ENCODE data around the gene FKBP4.

Gene FKBP4

DNA sequence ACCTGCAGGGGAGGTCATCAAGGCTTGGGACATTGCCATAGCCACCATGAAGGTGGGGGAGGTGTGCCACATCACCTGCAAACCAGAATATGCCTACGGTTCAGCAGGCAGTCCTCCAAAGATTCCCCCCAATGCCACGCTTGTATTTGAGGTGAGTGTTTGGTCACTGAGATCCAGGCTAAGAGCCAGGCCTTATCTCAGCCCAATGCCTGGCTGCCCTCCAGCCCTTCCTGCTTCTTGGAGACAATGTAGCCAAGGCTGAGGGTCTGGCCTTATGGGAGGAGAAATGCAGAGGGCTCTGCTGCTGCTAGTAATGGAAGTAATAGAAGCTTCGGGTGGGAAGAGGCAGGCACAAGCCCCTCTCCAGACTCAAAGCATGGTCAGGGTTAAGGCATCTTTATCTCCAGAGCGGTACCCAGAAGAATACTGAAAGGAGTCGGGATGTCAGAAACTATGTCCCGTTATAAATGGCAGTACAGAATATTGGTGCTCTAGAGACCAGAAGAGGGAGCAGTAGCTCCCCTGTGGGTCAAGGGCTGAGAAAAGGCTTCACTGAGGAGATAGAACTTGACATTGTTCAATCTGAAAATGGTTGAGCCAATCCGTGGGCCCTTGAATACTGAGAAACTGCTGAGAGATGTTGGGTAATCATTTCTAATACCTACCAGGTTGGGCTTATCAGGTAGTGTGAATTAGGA, 3.1 kb downstream of the FKBP4 start:
- no peak overlapping the region for H3K27ac ChIP-seq (ENCODE audit: low read length)
- no peak overlapping the region for H3K9ac ChIP-seq (ENCODE audit: low read length in 2 of 2)

DNA sequence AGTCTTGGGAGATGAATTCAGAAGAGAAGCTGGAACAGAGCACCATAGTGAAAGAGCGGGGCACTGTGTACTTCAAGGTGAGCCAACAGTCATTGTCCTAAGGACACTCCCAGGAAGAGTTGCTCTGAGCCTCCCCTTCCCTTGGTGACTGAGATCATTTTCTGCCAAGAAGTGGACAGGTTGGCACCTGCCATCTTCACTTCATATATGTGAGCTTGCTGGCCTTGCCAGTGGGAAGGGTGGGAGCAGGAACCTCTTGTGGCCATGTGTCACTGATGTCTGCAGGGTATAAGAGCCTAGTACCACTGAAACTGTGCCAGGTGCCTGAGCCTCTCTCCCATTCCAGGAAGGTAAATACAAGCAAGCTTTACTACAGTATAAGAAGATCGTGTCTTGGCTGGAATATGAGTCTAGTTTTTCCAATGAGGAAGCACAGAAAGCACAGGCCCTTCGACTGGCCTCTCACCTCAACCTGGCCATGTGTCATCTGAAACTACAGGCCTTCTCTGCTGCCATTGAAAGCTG, 5.3 kb downstream of the FKBP4 start:
- H3K27ac ChIP-seq (ENCODE audit: low read length), result peak overlapping the region; percentile 11
- no peak overlapping the region for H3K9ac ChIP-seq (ENCODE audit: low read length in 2 of 2)
- no peaks in the 10 kb centered on the region for H3K9me3 ChIP-seq (ENCODE audit: control insufficient read depth in 2 of 2, low read length in 2 of 2)
- no peak overlapping the region for H3K4me3 ChIP-seq (ENCODE audit: low read length in 2 of 2)
- H3K27me3 ChIP-seq (ENCODE audit: control insufficient read depth in 1 of 2, insufficient read depth in 2 of 2, low read length in 2 of 2), result no peaks in the 10 kb centered on the region
- peaks cover 68 to 69% of the 10 kb centered on the region in 2 donors for H3K36me3 ChIP-seq (ENCODE audit: control insufficient read depth in 2 of 2, insufficient read depth in 2 of 2, low read length in 2 of 2)
- H3K4me1 ChIP-seq (ENCODE audit: control insufficient read depth, insufficient read depth, low read length), result peaks cover 43% of the 10 kb centered on the region

More for the DNA sequence above, 3.1 kb downstream of the FKBP4 start:
- Histone ChIP-seq H3K27me3 (ENCODE audit: control insufficient read depth in 1 of 2, insufficient read depth in 2 of 2, low read length in 2 of 2) (no peaks in the 10 kb centered on the region), H3K4me3 (ENCODE audit: low read length in 2 of 2) (no peak overlapping the region), H3K36me3 (ENCODE audit: control insufficient read depth in 2 of 2, insufficient read depth in 2 of 2, low read length in 2 of 2) (peaks cover 52 to 53% of the 10 kb centered on the region in 2 donors), H3K4me1 (ENCODE audit: control insufficient read depth, insufficient read depth, low read length) (peaks cover 40% of the 10 kb centered on the region), H3K9me3 (ENCODE audit: control insufficient read depth in 2 of 2, low read length in 2 of 2) (no peaks in the 10 kb centered on the region)

DNA sequence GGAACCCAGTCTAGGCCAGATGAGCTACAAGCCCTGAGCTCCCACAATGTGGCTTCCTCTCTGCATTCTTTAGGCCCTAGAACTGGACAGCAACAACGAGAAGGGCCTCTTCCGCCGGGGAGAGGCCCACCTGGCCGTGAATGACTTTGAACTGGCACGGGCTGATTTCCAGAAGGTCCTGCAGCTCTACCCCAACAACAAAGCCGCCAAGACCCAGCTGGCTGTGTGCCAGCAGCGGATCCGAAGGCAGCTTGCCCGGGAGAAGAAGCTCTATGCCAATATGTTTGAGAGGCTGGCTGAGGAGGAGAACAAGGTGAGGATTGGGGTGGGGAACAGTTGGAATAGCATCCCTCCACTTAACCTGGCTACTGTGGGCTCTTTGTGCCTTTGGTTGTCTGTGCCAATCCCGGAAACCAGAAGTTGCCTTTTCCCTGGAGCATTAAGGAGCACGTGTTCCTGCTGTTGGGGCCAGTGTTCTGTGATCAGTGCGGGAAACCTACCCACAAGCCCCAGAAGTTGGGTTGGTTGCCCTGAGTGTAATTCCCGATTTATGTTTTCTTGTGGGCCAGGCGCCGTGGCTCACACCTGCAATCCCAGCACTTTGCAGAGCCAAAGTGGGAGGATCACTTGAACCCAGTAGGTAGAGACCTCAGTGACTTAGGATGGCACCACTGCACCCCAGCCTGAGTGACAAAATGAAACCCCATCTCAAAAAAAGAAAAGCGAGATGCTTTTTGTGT, 6.4 kb downstream of the FKBP4 start:
- Histone ChIP-seq H3K36me3 (ENCODE audit: control insufficient read depth in 2 of 2, insufficient read depth in 2 of 2, low read length in 2 of 2) (peaks cover 70 to 71% of the 10 kb centered on the region in 2 donors), H3K27ac (ENCODE audit: low read length) (no peak overlapping the region), H3K4me1 (ENCODE audit: control insufficient read depth, insufficient read depth, low read length) (peaks cover 44% of the 10 kb centered on the region), H3K9ac (ENCODE audit: low read length in 2 of 2) (no peak overlapping the region), H3K27me3 (ENCODE audit: control insufficient read depth in 1 of 2, insufficient read depth in 2 of 2, low read length in 2 of 2) (no peaks in the 10 kb centered on the region), H3K9me3 (ENCODE audit: control insufficient read depth in 2 of 2, low read length in 2 of 2) (no peaks in the 10 kb centered on the region), H3K4me3 (ENCODE audit: low read length in 2 of 2) (no peak overlapping the region)

DNA sequence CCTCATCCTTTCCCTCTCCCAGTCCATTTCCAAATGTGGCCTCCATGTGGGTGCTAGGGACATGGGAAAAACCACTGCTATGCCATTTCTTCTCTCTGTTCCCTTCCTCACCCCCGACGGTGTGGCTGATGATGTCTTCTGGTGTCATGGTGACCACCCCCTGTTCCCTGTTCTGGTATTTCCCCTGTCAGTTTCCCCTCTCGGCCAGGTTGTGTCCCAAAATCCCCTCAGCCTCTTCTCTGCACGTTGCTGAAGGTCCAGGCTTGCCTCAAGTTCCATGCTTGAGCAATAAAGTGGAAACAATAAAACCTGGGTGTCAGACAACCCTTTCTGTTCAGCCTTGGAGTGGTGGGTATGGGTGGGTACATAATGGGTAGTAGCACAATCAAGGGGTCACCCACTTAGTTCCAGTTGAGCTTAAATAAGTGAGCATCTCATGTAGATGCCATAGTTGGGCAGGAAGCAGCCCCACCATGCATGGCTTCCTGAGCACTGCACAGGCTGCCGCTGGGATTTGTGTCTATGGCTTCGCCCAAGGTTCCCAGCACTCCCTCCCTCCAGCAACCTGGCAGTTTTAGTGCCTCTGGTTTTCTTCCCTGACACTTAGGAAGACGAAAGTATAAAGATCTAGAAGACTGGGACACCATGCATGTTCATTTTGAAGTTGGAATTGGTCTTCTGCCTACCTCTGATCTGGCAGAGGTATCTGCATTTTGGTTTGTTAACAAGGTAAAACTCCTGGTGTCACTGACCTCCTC, 9.0 kb downstream of the FKBP4 start:
- Histone ChIP-seq H3K4me3 (ENCODE audit: low read length in 2 of 2) (no peak overlapping the region), H3K27ac (ENCODE audit: low read length) (peak overlapping the region; percentile 60), H3K27me3 (ENCODE audit: control insufficient read depth in 1 of 2, insufficient read depth in 2 of 2, low read length in 2 of 2) (no peaks in the 10 kb centered on the region), H3K9me3 (ENCODE audit: control insufficient read depth in 2 of 2, low read length in 2 of 2) (no peaks in the 10 kb centered on the region), H3K36me3 (ENCODE audit: control insufficient read depth in 2 of 2, insufficient read depth in 2 of 2, low read length in 2 of 2) (peaks cover 51 to 54% of the 10 kb centered on the region in 2 donors), H3K9ac (ENCODE audit: low read length in 2 of 2) (peak overlapping the region in 1 of 2 donors; percentile 42), H3K4me1 (ENCODE audit: control insufficient read depth, insufficient read depth, low read length) (peaks cover 25% of the 10 kb centered on the region)

DNA sequence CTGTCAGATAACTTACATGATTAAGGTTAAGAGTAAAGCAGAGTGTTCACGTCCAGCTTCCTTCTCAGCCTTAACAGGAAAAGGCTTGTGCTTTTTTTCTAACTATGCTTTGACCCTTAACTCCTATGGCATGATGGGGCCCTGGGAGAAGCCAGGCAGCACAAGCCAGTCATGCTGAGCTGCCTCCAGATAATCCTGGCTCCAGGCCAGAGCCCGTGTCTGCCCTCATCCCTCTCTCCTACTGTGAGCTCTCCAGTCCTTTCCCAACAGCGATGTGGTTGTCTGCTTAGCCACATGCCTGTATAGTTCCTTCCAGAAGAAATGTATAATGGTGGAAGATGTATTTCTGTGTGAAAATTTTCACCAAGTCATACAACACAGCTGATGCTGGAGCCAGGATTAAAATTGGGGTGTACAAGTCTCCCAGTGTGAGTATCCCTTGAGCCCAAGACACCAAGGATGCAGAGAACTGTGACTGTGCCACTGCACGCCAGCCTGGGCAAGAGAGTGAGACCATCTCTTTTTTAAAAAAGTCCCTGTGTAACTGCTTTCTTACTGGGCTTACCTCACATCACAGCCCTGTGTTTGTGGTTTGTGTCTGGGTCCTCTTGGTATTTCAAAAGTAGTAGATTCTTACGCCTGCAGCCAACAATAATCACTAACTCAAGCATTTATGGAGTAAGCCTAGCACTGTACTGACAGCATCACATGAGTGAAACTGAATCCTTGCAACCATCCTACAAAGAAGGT, 9.8 kb downstream of the FKBP4 start:
- H3K36me3 ChIP-seq (ENCODE audit: control insufficient read depth in 2 of 2, insufficient read depth in 2 of 2, low read length in 2 of 2), result peaks cover 44 to 47% of the 10 kb centered on the region in 2 donors
- peak overlapping the region; percentile 60 for H3K27ac ChIP-seq (ENCODE audit: low read length)
- H3K4me3 ChIP-seq (ENCODE audit: low read length in 2 of 2), result no peak overlapping the region
- peaks cover 25% of the 10 kb centered on the region for H3K4me1 ChIP-seq (ENCODE audit: control insufficient read depth, insufficient read depth, low read length)
- no peaks in the 10 kb centered on the region for H3K27me3 ChIP-seq (ENCODE audit: control insufficient read depth in 1 of 2, insufficient read depth in 2 of 2, low read length in 2 of 2)
- H3K9me3 ChIP-seq (ENCODE audit: control insufficient read depth in 2 of 2, low read length in 2 of 2), result no peaks in the 10 kb centered on the region
- no peak overlapping the region for H3K9ac ChIP-seq (ENCODE audit: low read length in 2 of 2)

DNA sequence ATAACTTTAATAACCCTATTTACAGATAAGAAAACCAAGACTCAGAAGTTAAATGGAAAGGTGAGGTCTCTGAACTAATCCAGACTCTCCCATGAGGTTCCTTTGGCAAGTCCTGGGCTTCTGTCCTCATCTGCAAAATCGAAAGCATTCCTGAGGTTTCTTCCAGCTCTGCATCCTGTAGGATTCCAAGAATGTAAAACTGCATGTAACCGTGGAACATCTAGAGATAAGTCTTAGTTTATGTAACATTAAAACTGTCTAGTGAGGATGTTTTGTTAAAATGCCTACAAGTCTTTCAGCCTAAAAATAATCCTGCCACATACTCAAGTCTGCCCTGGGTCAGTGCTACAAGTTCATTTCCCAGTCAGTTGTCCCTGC, 10.4 kb downstream of the FKBP4 start:
- Histone ChIP-seq H3K27me3 (ENCODE audit: control insufficient read depth in 1 of 2, insufficient read depth in 2 of 2, low read length in 2 of 2) (no peaks in the 10 kb centered on the region), H3K9me3 (ENCODE audit: control insufficient read depth in 2 of 2, low read length in 2 of 2) (no peaks in the 10 kb centered on the region), H3K4me3 (ENCODE audit: low read length in 2 of 2) (no peak overlapping the region), H3K36me3 (ENCODE audit: control insufficient read depth in 2 of 2, insufficient read depth in 2 of 2, low read length in 2 of 2) (peaks cover 38 to 41% of the 10 kb centered on the region in 2 donors), H3K4me1 (ENCODE audit: control insufficient read depth, insufficient read depth, low read length) (peaks cover 25% of the 10 kb centered on the region), H3K9ac (ENCODE audit: low read length in 2 of 2) (no peak overlapping the region), H3K27ac (ENCODE audit: low read length) (peak overlapping the region; percentile 8)

GRCh38 chr12:2806700-2807099, 11.9 kb downstream of the FKBP4 start:
- Histone ChIP-seq H3K36me3 (ENCODE audit: control insufficient read depth in 2 of 2, insufficient read depth in 2 of 2, low read length in 2 of 2) (peaks cover 25 to 27% of the 10 kb centered on the region in 2 donors), H3K9me3 (ENCODE audit: control insufficient read depth in 2 of 2, low read length in 2 of 2) (no peaks in the 10 kb centered on the region), H3K27me3 (ENCODE audit: control insufficient read depth in 1 of 2, insufficient read depth in 2 of 2, low read length in 2 of 2) (no peaks in the 10 kb centered on the region), H3K27ac (ENCODE audit: low read length) (no peak overlapping the region), H3K4me3 (ENCODE audit: low read length in 2 of 2) (no peak overlapping the region), H3K9ac (ENCODE audit: low read length in 2 of 2) (no peak overlapping the region), H3K4me1 (ENCODE audit: control insufficient read depth, insufficient read depth, low read length) (peaks cover 19% of the 10 kb centered on the region)

DNA sequence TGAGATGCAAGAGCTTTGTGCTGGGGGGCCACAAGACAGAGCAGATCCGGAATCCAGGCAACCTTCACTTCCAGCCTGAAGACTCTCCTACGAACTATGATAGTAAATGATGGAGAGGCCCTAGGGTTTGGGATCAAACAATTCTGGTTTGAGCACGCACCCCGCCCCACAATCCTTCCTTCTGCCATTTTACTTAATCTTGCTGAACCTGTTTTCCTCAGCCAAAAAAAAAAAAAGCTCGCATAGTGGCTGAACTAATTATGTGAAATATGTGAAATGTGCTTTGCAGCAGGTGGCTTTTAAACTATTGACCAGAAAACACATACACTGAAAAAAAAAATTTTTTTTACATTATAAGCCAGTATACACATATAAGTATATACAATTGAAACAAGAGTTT, 17.0 kb downstream of the FKBP4 start:
- Histone ChIP-seq H3K36me3 (ENCODE audit: control insufficient read depth in 2 of 2, insufficient read depth in 2 of 2, low read length in 2 of 2) (peaks cover 0 to 2% of the 10 kb centered on the region in 2 donors), H3K9me3 (ENCODE audit: control insufficient read depth in 2 of 2, low read length in 2 of 2) (no peaks in the 10 kb centered on the region), H3K27me3 (ENCODE audit: control insufficient read depth in 1 of 2, insufficient read depth in 2 of 2, low read length in 2 of 2) (no peaks in the 10 kb centered on the region), H3K9ac (ENCODE audit: low read length in 2 of 2) (peak overlapping the region in 1 of 2 donors; percentile 43), H3K27ac (ENCODE audit: low read length) (peak overlapping the region; percentile 89), H3K4me3 (ENCODE audit: low read length in 2 of 2) (peak overlapping the region; percentile 98 to 99), H3K4me1 (ENCODE audit: control insufficient read depth, insufficient read depth, low read length) (peaks cover 15% of the 10 kb centered on the region)

- H3K27me3 ChIP-seq (ENCODE audit: control insufficient read depth in 1 of 2, insufficient read depth in 2 of 2, low read length in 2 of 2), result no peaks in the 10 kb centered on the region
- peaks cover 15% of the 10 kb centered on the region for H3K4me1 ChIP-seq (ENCODE audit: control insufficient read depth, insufficient read depth, low read length)
- peak within 1 kb of the TSS; percentile 73 to 92 for H3K9ac ChIP-seq (ENCODE audit: low read length in 2 of 2)
- H3K4me3 ChIP-seq (ENCODE audit: low read length in 2 of 2), result peak within 1 kb of the TSS; percentile 98 to 99
- H3K27ac ChIP-seq (ENCODE audit: low read length), result peak within 1 kb of the TSS; percentile 89
- H3K36me3 ChIP-seq (ENCODE audit: control insufficient read depth in 2 of 2, insufficient read depth in 2 of 2, low read length in 2 of 2), result peaks cover under 1 to 6% of the 10 kb centered on the region in 2 donors
- H3K9me3 ChIP-seq (ENCODE audit: control insufficient read depth in 2 of 2, low read length in 2 of 2), result no peaks in the 10 kb centered on the region
Measured at GRCh38 chr12:2812290-2813213, 17.8 kb downstream of the FKBP4 start, which contains the start of gene ITFG2. Gene ITFG2, plus strand, starts transcription at chr12:2812668. Its CDS starts 93 bp downstream, at chr12:2812761.

All from stomach smooth muscle (tissue), 2 donors.